Endodermal cell (in vitro differentiated cells): ENCODE data around the gene MCM3AP. TPM values are rescaled to one million over a fixed set of nuclear protein-coding genes. Genes with fewer than 3 reads are reported as not detected.

ENCODE experiments used
- DNase-seq: peaks from one replicate; pipeline ENCODE4 v3.0.0-alpha.2; 2017
- H3K27ac ChIP-seq: 2 replicates; pipeline ENCODE4 v1.5.1; 2013; ENCODE audit warnings: mild to moderate bottlenecking, low read depth, low read length, moderate library complexity
- H3K27me3 ChIP-seq: 2 replicates; pipeline ENCODE4 v1.6.1; 2013; ENCODE audit warnings: mild to moderate bottlenecking, low read length, moderate library complexity; ENCODE audit not compliant: insufficient read depth, control insufficient read depth, poor library complexity, severe bottlenecking
- H3K36me3 ChIP-seq: 2 replicates; pipeline ENCODE4 v1.7.0; 2013; ENCODE audit warnings: mild to moderate bottlenecking, low read length, moderate library complexity; ENCODE audit not compliant: control insufficient read depth, insufficient read depth
- H3K4me1 ChIP-seq: one replicate; pipeline ENCODE4 v1.7.0; 2013; ENCODE audit warnings: low read length; ENCODE audit not compliant: control insufficient read depth, insufficient read depth
- H3K4me3 ChIP-seq: 2 replicates; pipeline ENCODE4 v1.5.1; 2013; ENCODE audit warnings: mild to moderate bottlenecking, low read length, moderate library complexity
- H3K9ac ChIP-seq: 2 replicates; pipeline ENCODE4 v1.6.1; 2013; ENCODE audit warnings: mild to moderate bottlenecking, low read length, moderate library complexity; ENCODE audit not compliant: poor library complexity, severe bottlenecking; ENCODE audit errors: extremely low read depth
- H3K9me3 ChIP-seq: 2 replicates; pipeline ENCODE4 v1.6.1; 2013; ENCODE audit warnings: mild to moderate bottlenecking, low read length, moderate library complexity; ENCODE audit not compliant: control insufficient read depth
- H3K27ac Mint-ChIP-seq: 2 replicates; pipeline ENCODE4 v1.8.0; 2020; ENCODE audit warnings: mixed read lengths
- H3K27me3 Mint-ChIP-seq: 2 replicates; pipeline ENCODE4 v1.8.0; 2021; ENCODE audit warnings: mild to moderate bottlenecking, mixed read lengths; ENCODE audit not compliant: insufficient read depth
- H3K36me3 Mint-ChIP-seq: 2 replicates; pipeline ENCODE4 v1.8.0; 2020; ENCODE audit warnings: low read depth, mixed read lengths
- H3K4me1 Mint-ChIP-seq: 2 replicates; pipeline ENCODE4 v1.8.0; 2020; ENCODE audit warnings: mixed read lengths
- H3K4me3 Mint-ChIP-seq: 2 replicates; pipeline ENCODE4 v1.8.0; 2020; ENCODE audit warnings: mild to moderate bottlenecking, moderate library complexity, mixed read lengths
- H3K9me3 Mint-ChIP-seq: 2 replicates; pipeline ENCODE4 v1.8.0; 2020; ENCODE audit warnings: mild to moderate bottlenecking, mixed read lengths
- CTCF ChIP-seq: fragments of 200-600 bp; sonication (generic); conservative IDR thresholded peaks from 2 replicates; pipeline ENCODE4 v1.5.0; 2021; ENCODE audit warnings: antibody characterized with exemption, mild to moderate bottlenecking
- WGBS, 2 experiments: methylation state at CpG; one replicate each; pipeline versions ENCODE4 v1.1.5 to v1.1.7; 2013; ENCODE audit warnings: missing lambda C conversion rate in 2 of 2, mixed read lengths in 1 of 2; ENCODE audit not compliant: insufficient coverage in 1 of 2, insufficient read length in 1 of 2; 5-methylcytosine and 5-hydroxymethylcytosine counted together
- total RNA-seq, 2 donors: library from RNA; stranded (reverse); fragmentation: NEBNext Ultra II Directional in 1 of 2; extraction: Animal tissue kit (Norgen Biotek cat#: 25700) in 1 of 2; gene quantifications; 2 replicates in 1 of 2; 3 replicates in 1 of 2; pipeline ENCODE4 v1.2.1, GENCODE V29; 2021

Gene MCM3AP
- total RNA-seq, 2 donors from 2014 or later = 120 to 161 TPM

GRCh38 chr21:46253610-46254124 is 31.7 kb downstream of the MCM3AP start:
- Mint-ChIP-seq H3K27me3 (no peaks in the 10 kb centered on the region), H3K9me3 (no peaks in the 10 kb centered on the region), H3K27ac (peak overlapping the region; percentile 65), H3K36me3 (peaks cover 88% of the 10 kb centered on the region), H3K4me3 (no peak overlapping the region), H3K4me1 (no peaks in the 10 kb centered on the region)
- Histone ChIP-seq H3K9ac (no peak overlapping the region), H3K4me1 (no peaks in the 10 kb centered on the region), H3K27me3 (no peaks in the 10 kb centered on the region), H3K36me3 (peaks cover 92% of the 10 kb centered on the region), H3K27ac (no peak overlapping the region), H3K9me3 (no peaks in the 10 kb centered on the region), H3K4me3 (no peak overlapping the region)
- 89% methylated on average over 7 to 8 of the region's 8 CpGs for WGBS, 2 experiments
- no peak for DNase-seq
- no peak for TF ChIP-seq CTCF

- no peak for DNase-seq
- H3K27ac Mint-ChIP-seq = no peak overlapping the region
- WGBS, 2 experiments = 92 to 94% methylated on average over 3 to 4 of the region's 4 CpGs
- Histone ChIP-seq H3K27me3 (no peaks in the 10 kb centered on the region), H3K4me1 (no peaks in the 10 kb centered on the region), H3K9me3 (no peaks in the 10 kb centered on the region), H3K36me3 (peaks cover 92% of the 10 kb centered on the region), H3K27ac (no peak overlapping the region), H3K4me3 (no peak overlapping the region), H3K9ac (no peak overlapping the region)
- TF ChIP-seq CTCF = no peak
- no peak overlapping the region for H3K4me3 Mint-ChIP-seq
- no peaks in the 10 kb centered on the region for H3K9me3 Mint-ChIP-seq
- H3K4me1 Mint-ChIP-seq = no peaks in the 10 kb centered on the region
- H3K36me3 Mint-ChIP-seq = peaks cover 87% of the 10 kb centered on the region
- no peaks in the 10 kb centered on the region for H3K27me3 Mint-ChIP-seq
Measured at GRCh38 chr21:46252840-46253239, 32.6 kb downstream of the MCM3AP start.

- H3K4me3 ChIP-seq = no peak overlapping the region
- Mint-ChIP-seq H3K27me3 (no peaks in the 10 kb centered on the region), H3K9me3 (no peaks in the 10 kb centered on the region), H3K36me3 (peaks cover 88% of the 10 kb centered on the region), H3K27ac (no peak overlapping the region), H3K4me1 (no peaks in the 10 kb centered on the region), H3K4me3 (no peak overlapping the region)
- 91 to 100% methylated on average over 6 of the region's 6 CpGs for WGBS, 2 experiments
- no peak for DNase-seq
- no peak for TF ChIP-seq CTCF
- H3K36me3 ChIP-seq = peaks cover 97% of the 10 kb centered on the region
- no peak overlapping the region for H3K27ac ChIP-seq
- H3K9me3 ChIP-seq = no peaks in the 10 kb centered on the region
- no peaks in the 10 kb centered on the region for H3K4me1 ChIP-seq
- no peaks in the 10 kb centered on the region for H3K27me3 ChIP-seq
- no peak overlapping the region for H3K9ac ChIP-seq
Measured at GRCh38 chr21:46250146-46250725, 35.2 kb downstream of the MCM3AP start.
